Esophagus squamous epithelium (tissue), 5 donors: ENCODE data around the gene LTBP2. TPM values are rescaled to one million over a fixed set of nuclear protein-coding genes. Genes with fewer than 3 reads are reported as not detected.

Experiments used
- DNase-seq: peaks from one replicate; lab custom pipeline; 2025; lab: John Stamatoyannopoulos, UW
- H3K27ac ChIP-seq, 4 donors: fragments of 200-600 bp; sonication (generic); one replicate each; pipeline ENCODE4 v1.5.1; 2016 to 2019; ENCODE audit warnings: mild to moderate bottlenecking in 1 of 4
- H3K27me3 ChIP-seq, 4 donors: fragments of 200-600 bp; sonication (generic); 1 replicate in 3 of 4; 2 replicates in 1 of 4; pipeline versions ENCODE4 v1.5.1 to v1.6.0; 2017 to 2021; ENCODE audit warnings: antibody characterized with exemption in 1 of 4
- H3K36me3 ChIP-seq, 3 donors: fragments of 200-600 bp; sonication (generic); one replicate each; pipeline ENCODE4 v1.5.1; 2016 to 2019
- H3K4me1 ChIP-seq, 3 donors: fragments of 200-600 bp; sonication (generic); one replicate each; pipeline ENCODE4 v1.5.1; 2017 to 2019
- H3K4me3 ChIP-seq, 4 donors: fragments of 200-600 bp; sonication (generic); 1 replicate in 3 of 4; 2 replicates in 1 of 4; pipeline ENCODE4 v1.5.1; 2016 to 2019; ENCODE audit warnings: mild to moderate bottlenecking in 2 of 4, moderate library complexity in 1 of 4
- H3K9me3 ChIP-seq, 3 donors: fragments of 200-600 bp; sonication (generic); one replicate each; pipeline ENCODE4 v1.5.1; 2016 to 2019
- CTCF ChIP-seq, 6 experiments: fragments of 450-650 bp in 4 of 6; fragments of 200-600 bp in 2 of 6; sonication (generic) in 2 of 6; IDR thresholded peaks; one replicate each; pipeline ENCODE4 v1.5.1; 2016 to 2019; ENCODE audit warnings: antibody characterized with exemption in 6 of 6, mild to moderate bottlenecking in 4 of 6, moderate library complexity in 4 of 6
- POLR2A ChIP-seq, 4 donors: fragments of 450-650 bp; IDR thresholded peaks; one replicate each; pipeline ENCODE4 v1.6.1; 2017; ENCODE audit warnings: antibody characterized with exemption in 4 of 4, mild to moderate bottlenecking in 4 of 4, moderate library complexity in 3 of 4
- WGBS, 2 donors: methylation state at CpG; one replicate each; pipeline ENCODE4 v1.1.5; 2018; 5-methylcytosine and 5-hydroxymethylcytosine counted together
- intact Hi-C: fragments of 100-400 bp; cut with DNase I; formaldehyde crosslinking; loops from one replicate; pipeline ENCODE4 v1.15.0; 2022
- total RNA-seq, 4 donors: library from RNA; depleted of rRNA; stranded (reverse); fragments of >200 nt; gene quantifications; one replicate each; pipeline ENCODE4 v1.1.0, GENCODE V29; 2016
- donor health status: DM: yes; HTN: yes; CAD: no.

The LTBP2 gene
- total RNA-seq, 4 donors from 2014 or later = 10.3 to 41.6 (median 17.0) TPM

DNA sequence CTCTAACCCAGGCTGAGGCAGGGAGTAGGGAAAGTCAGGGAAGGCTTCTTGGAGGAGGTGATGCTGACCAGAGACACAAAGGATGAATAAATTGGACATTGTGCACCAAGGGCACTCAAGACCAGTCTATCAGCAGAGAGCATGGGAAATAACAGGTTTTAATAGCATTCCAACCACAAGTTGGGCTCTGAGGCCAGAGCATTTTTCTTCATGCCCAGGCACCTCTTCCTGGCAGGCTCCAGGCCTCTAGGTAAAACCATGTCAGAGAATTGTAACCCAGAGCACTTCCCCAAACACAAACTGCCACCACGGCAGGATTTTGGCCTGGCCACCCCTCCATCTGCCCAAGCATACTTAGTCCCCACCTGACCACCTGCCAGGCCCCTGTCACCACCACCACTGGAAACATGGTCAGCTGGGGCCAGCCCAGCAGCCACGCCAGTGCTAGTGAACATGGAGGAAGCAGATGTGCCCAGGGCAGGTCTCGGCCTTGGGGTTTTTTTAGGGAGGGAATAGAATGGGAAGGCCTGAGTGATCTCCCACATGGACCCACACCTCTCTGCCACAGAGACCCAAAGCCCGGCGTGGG is 22.7 kb downstream of the LTBP2 start:
- 63 to 64% methylated on average over 2 to 3 of the region's 5 CpGs for WGBS, 2 donors
- Histone ChIP-seq H3K4me1 (peaks cover 12 to 67% (median 47%) of the 10 kb centered on the region in 3 donors), H3K27me3 (no peaks in the 10 kb centered on the region), H3K36me3 (no peaks in the 10 kb centered on the region), H3K9me3 (no peaks in the 10 kb centered on the region), H3K4me3 (no peak overlapping the region), H3K27ac (peak overlapping the region in 2 of 4 donors; percentile 42 to 56)
- no peak for TF ChIP-seq POLR2A (IDR thresholded peaks at IDR 0.05)
- TF ChIP-seq CTCF (IDR thresholded peaks at IDR 0.05) = no peak
- intact Hi-C loops = no loop called here
- no peak for DNase-seq

DNA sequence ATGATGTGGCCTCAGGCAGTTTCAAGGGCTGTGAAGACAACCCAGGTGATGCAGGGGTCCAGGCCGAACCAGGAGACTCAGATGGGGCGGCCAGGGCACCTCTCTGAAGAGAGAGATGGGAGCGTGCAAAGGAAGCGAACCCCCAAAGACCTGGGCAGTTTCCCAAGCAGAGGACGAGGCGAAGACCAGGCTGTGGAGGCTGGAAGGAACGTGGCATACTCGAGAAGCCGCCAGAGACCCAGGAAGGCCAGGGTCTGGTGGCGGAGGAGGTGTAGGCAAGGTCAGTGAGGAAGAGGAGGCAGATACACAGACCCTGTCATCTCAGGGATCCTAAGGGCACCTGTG is 24.7 kb downstream of the LTBP2 start:
- Histone ChIP-seq H3K27me3 (no peaks in the 10 kb centered on the region), H3K4me1 (peaks cover 28 to 67% (median 45%) of the 10 kb centered on the region in 3 donors), H3K36me3 (no peaks in the 10 kb centered on the region), H3K4me3 (no peak overlapping the region), H3K9me3 (no peaks in the 10 kb centered on the region), H3K27ac (no peak overlapping the region)
- no peak for TF ChIP-seq CTCF (IDR thresholded peaks at IDR 0.05)
- no peak for TF ChIP-seq POLR2A (IDR thresholded peaks at IDR 0.05)
- intact Hi-C loops = no loop called here
- 90 to 97% methylated on average over 10 of the region's 10 CpGs for WGBS, 2 donors
- DNase-seq = no peak

DNA sequence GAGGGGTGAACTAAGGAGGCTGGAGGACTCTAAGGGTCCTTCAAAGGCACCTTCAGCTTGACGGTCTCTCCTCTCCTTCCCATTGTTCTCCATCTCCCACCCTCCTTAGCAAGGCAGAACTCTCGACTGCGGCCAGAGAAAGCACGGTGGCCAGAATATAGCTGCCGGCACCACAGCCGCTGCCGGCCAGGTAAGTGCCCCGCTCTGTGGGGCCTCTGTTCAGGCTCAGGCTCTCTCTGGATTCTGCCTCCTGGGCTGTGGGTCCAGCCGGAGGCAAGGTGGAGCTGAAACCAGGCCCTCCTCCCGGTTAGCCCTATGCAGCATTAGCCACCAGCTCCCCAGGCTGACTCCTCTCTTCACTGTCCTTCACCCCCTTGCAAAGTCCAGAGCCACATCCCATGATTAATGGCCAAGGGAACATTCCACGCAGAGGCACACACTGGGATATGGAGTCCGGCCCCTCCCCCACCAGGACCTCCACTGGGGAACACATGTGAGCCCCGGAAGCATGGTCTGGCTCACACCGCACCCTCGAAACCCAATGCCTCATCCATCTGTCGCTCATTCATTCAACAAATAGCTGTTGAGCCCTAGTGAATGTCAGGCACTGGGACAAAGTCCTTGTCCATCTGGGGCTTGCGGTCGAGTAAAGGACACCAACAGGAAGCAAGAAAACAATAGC is 25.2 kb downstream of the LTBP2 start:
- Histone ChIP-seq H3K27me3 (no peaks in the 10 kb centered on the region), H3K9me3 (no peaks in the 10 kb centered on the region), H3K36me3 (peaks cover 0 to under 1% (median 0%) of the 10 kb centered on the region in 3 donors), H3K4me3 (no peak overlapping the region), H3K4me1 (peaks cover 28 to 67% (median 40%) of the 10 kb centered on the region in 3 donors), H3K27ac (no peak overlapping the region)
- DNase-seq = no peak
- TF ChIP-seq POLR2A (IDR thresholded peaks at IDR 0.05) (no peak), CTCF (IDR thresholded peaks at IDR 0.05) (no peak)
- intact Hi-C loops = no loop called here
- 94% methylated on average over 8 to 16 of the region's 18 CpGs for WGBS, 2 donors

DNA sequence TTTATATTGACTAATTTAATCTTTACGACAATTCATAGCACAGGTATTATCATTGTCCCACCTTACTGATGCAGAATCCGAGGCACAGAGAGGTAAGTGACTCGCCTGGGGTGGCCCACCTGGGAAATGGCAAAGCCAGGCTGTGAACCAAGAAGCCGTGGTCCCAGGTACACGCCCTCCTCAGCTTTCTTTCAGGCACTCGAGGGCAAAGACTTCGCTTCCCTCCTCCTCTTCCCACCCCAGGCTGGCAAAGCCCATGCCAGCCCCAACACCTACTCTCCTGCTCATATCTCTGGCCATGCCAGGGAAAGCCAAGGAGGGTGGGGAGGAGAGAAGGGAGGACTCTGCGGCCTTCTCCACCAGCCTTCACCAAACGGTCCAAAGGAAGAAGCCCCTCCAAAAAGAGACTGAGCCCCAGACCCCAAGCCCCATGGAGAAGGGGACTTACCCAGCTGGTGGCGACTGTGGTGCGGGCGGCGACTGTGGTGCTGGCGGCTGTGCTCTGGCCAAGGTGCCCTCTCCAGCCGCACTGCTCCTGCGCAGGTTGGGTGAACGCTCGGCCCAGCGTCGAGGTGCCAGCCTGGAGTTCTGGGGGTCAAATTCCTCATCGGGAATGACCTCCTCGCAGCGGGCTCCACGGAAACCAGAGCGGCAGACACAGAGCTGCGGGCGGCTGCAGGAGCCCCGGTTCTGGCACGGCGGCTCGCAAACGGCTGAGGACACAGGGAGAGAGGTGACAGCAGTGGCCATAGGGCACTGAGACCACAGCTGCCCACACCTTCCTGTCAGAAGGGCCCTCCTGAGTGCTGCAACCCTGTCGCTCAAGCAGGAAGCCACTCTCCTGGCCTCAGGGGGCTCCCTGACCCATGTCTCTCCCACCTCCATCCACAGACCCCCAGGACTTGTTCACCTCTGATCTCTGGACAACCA is 26.4 kb downstream of the LTBP2 start:
- 78 to 86% methylated on average over 7 to 14 of the region's 33 CpGs for WGBS, 2 donors
- TF ChIP-seq CTCF (IDR thresholded peaks at IDR 0.05) (no peak), POLR2A (IDR thresholded peaks at IDR 0.05) (no peak)
- intact Hi-C loops = no loop called here
- peak overlapping the region in 3 of 4 donors; percentile 14 to 74 (median 53) for H3K27ac ChIP-seq
- DNase-seq = no peak
- peaks cover 0 to 6% (median 0%) of the 10 kb centered on the region in 3 donors for H3K36me3 ChIP-seq
- H3K27me3 ChIP-seq = no peaks in the 10 kb centered on the region
- H3K4me3 ChIP-seq = no peak overlapping the region
- H3K9me3 ChIP-seq = no peaks in the 10 kb centered on the region
- H3K4me1 ChIP-seq = peaks cover 28 to 66% (median 32%) of the 10 kb centered on the region in 3 donors
